GM15510 (cell line): Measurements from ENCODE around the gene PCED1A.

Source experiments
- POLR2A ChIP-seq: IDR thresholded peaks from 3 replicates; pipeline ENCODE4 v1.6.1; 2011; ENCODE audit warnings: borderline replicate concordance; ENCODE audit not compliant: insufficient read length; ENCODE audit errors: extremely low read depth

PCED1A gene

GRCh38 chr20:2805689-2806350, 34.6 kb downstream of the PCED1A start:
- no peak for TF ChIP-seq POLR2A

DNA sequence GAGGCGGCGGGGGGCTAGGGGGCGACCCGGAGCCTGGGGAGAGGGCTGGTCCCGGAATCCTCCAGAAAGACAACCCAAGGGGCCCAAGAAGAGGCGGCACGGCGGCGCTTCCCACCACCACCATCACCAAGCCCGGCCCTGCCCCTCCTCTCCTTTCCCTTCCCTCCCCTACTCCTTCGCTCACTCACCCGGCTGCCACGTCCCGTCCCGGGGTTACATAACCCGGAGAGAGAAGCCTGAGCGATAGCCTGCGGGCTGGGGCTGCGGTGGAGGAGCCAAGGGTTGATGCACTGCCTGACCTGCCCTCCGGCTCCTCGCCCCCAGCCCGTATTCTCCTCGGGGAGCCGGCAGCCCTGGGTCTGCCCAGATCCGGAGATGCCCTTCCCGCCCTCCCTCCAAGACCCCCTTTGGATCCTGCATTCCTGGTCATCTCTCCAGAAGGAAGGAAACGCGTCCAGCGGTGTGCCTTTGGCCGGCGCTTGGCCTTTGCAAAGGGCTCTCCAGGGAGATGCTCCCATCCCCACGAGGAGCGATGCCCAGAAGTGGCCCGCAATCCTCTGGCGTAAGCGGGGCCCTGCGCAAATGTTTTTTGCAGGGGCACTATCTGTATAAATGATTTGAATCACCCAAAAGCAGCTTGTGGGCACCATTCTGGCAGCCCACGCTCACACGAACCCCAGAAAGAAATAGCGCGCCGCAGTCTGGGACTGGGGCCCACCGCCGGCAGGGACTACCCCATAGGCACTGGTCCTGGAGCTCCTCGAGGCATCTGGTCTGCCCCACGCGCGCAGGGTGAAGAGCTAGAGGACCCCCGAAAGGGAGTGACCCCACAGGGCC, 35.4 kb downstream of the PCED1A start:
- TF ChIP-seq POLR2A = no peak

- no peak for TF ChIP-seq POLR2A
These were observed 36.2 kb downstream of the PCED1A start for GRCh38 chr20:2804041-2804828.

GRCh38 chr20:2801286-2801728, 39.1 kb downstream of the PCED1A start:
- no peak for TF ChIP-seq POLR2A

DNA sequence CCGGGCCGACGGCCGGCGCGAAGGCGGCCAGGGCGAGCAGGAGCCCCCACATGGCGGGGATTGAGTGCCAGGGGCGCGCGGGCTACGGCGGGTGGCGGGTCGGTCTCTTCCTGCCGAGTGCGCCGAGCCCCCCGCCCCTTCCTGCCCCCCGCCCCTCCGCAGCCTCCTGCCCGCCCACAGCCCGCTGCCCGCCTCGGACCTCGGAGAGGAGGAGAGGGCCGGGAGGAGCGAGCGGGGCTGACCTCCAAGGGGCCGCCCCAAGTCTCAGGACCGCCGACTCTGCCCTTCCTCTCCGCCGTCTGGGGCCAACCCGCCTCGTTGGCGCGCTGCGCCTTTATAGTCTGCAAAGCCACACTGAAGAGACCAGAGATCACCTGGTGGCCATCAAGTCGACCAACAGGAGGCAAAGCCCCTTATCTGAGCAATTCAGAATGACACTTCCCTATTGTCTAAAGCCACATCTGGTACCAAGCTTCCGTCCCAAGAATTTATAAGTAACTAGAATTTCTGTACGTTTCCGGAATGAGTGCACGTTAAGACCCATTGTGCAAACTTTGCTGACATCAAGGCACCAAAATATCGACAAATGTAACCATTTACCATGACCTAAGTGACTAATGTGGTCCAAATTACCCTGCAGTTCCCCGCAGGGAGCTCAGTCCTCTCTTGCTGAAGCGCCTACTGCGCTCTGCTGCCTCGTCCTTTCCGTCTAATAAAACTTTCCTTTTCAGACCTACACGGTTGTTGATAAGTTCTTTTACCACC, 39.8 kb downstream of the PCED1A start, which contains the start of gene CPXM1:
CPXM1 (minus strand) TSS at position 107 of the 765 bp plus-strand sequence; CDS start at position 52, 55 bp downstream.
- no peak for TF ChIP-seq POLR2A

- no peak for TF ChIP-seq POLR2A
These were observed 40.6 kb downstream of the PCED1A start for GRCh38 chr20:2799688-2800520.

GRCh38 chr20:2799271-2799670, 41.2 kb downstream of the PCED1A start:
- no peak for TF ChIP-seq POLR2A

DNA sequence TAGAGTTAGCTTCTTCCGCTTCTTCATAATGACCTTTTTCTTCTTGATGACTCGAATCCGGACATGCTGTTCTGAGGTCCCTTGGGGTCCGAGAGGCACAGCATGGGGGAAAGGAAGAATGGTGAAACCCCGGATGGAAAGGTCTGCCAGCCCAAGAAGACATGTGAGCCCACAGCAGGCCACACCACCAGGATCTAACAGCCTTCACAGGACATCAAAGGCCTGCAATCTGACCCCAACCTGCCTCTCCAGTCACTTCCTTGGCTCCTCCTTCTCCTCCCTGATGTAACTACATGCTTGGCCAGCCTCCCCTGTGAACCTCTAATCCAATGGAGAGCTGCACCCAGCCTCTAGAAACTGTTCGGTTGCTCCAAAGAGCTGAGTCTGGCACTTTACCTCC, 41.6 kb downstream of the PCED1A start:
- TF ChIP-seq POLR2A = no peak

- TF ChIP-seq POLR2A = no peak
These were observed 42.2 kb downstream of the PCED1A start for GRCh38 chr20:2798095-2798805.

DNA sequence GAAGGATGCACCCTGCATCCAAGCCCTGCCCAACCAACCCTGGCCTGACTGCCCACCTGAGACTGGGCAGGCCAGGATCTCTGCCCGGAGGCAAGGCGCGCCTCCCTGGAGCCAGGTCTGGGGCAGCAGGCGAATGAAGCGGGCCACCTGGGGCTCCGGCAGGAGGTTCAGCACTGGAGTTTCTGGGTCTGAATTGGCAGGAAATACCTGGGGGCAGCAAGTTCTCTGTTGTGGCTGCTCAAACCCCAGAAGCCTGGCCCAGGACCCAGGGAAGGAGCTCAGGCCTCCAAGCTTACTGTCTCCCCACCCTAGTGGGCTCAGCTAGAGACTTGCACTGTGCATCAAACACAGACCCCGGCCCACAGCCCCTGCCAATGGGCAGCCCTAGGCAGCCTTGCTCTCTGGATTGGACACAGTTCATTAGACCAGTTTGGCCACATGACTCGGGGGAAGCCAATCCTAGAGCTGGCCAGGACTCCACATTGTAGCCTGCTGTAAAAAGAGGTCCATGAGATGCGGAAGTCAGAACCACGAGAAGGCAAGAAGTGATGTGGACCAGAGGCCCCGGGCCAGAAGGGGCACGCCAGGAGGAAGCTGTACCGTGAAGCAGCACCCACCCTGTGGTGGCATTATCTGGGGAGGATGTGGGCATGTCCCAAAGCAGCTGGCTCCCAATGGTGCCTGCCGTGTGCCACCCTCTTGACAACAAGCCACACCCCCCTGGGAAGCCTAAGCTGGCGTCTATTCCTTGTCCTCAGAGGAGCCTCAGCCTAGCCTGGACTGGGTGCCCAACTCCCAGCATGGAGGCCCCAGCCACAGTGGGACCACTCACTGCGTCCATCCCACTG, 43.1 kb downstream of the PCED1A start:
- no peak for TF ChIP-seq POLR2A

GRCh38 chr20:2796011-2796660, 44.3 kb downstream of the PCED1A start:
- TF ChIP-seq POLR2A = no peak

GRCh38 chr20:2795451-2795850, 45.0 kb downstream of the PCED1A start:
- no peak for TF ChIP-seq POLR2A

GRCh38 chr20:2794866-2795447, 45.5 kb downstream of the PCED1A start:
- no peak for TF ChIP-seq POLR2A
